Gastroesophageal sphincter (tissue), 4 donors: ENCODE measurements around the gene TLK2. TPM values are rescaled to one million over a fixed set of nuclear protein-coding genes. Genes with fewer than 3 reads are reported as not detected.
"Not testable (repeated sequence)": the region's sequence is repeated elsewhere in the genome, so short reads cannot be mapped to it uniquely, and the experiment has no call there.

Source experiments
- ATAC-seq: fragments of 150-250 bp; one replicate; pipeline ENCODE4 v1.9.1; 2016; ENCODE audit warnings: mild to moderate bottlenecking, moderate library complexity
- H3K27ac ChIP-seq, 4 donors: fragments of 200-600 bp; sonication (generic) in 3 of 4; 1 replicate in 3 of 4; 2 replicates in 1 of 4; pipeline ENCODE4 v1.5.1; 2016 to 2019
- H3K27me3 ChIP-seq: fragments of 200-600 bp; sonication (generic); one replicate; pipeline ENCODE4 v1.5.1; 2019
- H3K36me3 ChIP-seq, 2 donors: fragments of 200-600 bp; sonication (generic); one replicate each; pipeline ENCODE4 v1.5.1; 2019; ENCODE audit warnings: control low read depth in 1 of 2
- H3K4me1 ChIP-seq, 3 donors: fragments of 200-600 bp; sonication (generic); 1 replicate in 2 of 3; 2 replicates in 1 of 3; pipeline ENCODE4 v1.5.1; 2016 to 2019; ENCODE audit warnings: control low read depth in 2 of 3
- H3K4me3 ChIP-seq, 2 donors: fragments of 200-600 bp; sonication (generic); one replicate each; pipeline ENCODE4 v1.5.1; 2019; ENCODE audit warnings: mild to moderate bottlenecking in 1 of 2, moderate library complexity in 1 of 2
- H3K9me3 ChIP-seq, 3 donors: fragments of 200-600 bp; sonication (generic); one replicate each; pipeline ENCODE4 v1.5.1; 2017 to 2019; ENCODE audit warnings: control low read depth in 2 of 3
- CTCF ChIP-seq, 4 experiments: fragments of 200-600 bp in 2 of 4; fragments of 450-650 bp in 2 of 4; sonication (generic) in 1 of 4; IDR thresholded peaks; one replicate each; pipeline ENCODE4 v1.5.1; 2017 to 2019; ENCODE audit warnings: antibody characterized with exemption in 4 of 4, mild to moderate bottlenecking in 2 of 4, moderate library complexity in 2 of 4
- EP300 ChIP-seq: sonication (generic); formaldehyde crosslinking; IDR thresholded peaks from one replicate; pipeline ENCODE4 v1.6.1; 2017; ENCODE audit warnings: antibody characterized with exemption, mild to moderate bottlenecking
- POLR2A ChIP-seq, 2 donors: fragments of 450-650 bp; IDR thresholded peaks; one replicate each; pipeline ENCODE4 v1.6.1; 2017; ENCODE audit warnings: antibody characterized with exemption in 2 of 2, mild to moderate bottlenecking in 2 of 2, moderate library complexity in 1 of 2
- POLR2AphosphoS5 ChIP-seq: sonication (generic); formaldehyde crosslinking; IDR thresholded peaks from one replicate; pipeline ENCODE4 v1.6.1; 2017; ENCODE audit warnings: antibody characterized with exemption
- WGBS, 2 donors: methylation state at CpG; one replicate each; pipeline ENCODE4 v1.1.5; 2018; ENCODE audit warnings: low coverage in 1 of 2; 5-methylcytosine and 5-hydroxymethylcytosine counted together
- total RNA-seq, 4 donors: library from RNA; depleted of rRNA; stranded (reverse); fragments of >200 nt; gene quantifications; one replicate each; pipeline ENCODE4 v1.1.0, GENCODE V29; 2016

The TLK2 gene
- total RNA-seq, 4 donors from 2014 or later: 42.7 to 69.4 (median 51.3) TPM

GRCh38 chr17:62552851-62553659 is 74.4 kb downstream of the TLK2 start:
- not testable (repeated sequence) for H3K27me3 ChIP-seq, H3K9me3 ChIP-seq, H3K4me1 ChIP-seq, H3K27ac ChIP-seq, H3K4me3 ChIP-seq
- ATAC-seq: peak; percentile 53
- 6 to 20% methylated on average over 3 to 4 of the region's 4 CpGs for WGBS, 2 donors
- peak; percentile 26 to 66 (median 50) for TF ChIP-seq CTCF (IDR thresholded peaks at IDR 0.05)
- peaks cover 0 to 17% of the 10 kb centered on the region in 2 donors for H3K36me3 ChIP-seq

GRCh38 chr17:62557532-62557931 is 78.9 kb downstream of the TLK2 start:
- H3K27ac ChIP-seq, H3K4me3 ChIP-seq, H3K9me3 ChIP-seq, ATAC-seq, H3K4me1 ChIP-seq, H3K27me3 ChIP-seq: not testable (repeated sequence)
- peaks cover 0 to 33% of the 10 kb centered on the region in 2 donors for H3K36me3 ChIP-seq
- WGBS, 2 donors: 75 to 76% methylated on average over 4 to 5 of the region's 5 CpGs

GRCh38 chr17:62558941-62559340 is 80.3 kb downstream of the TLK2 start:
- not testable (repeated sequence) for H3K4me1 ChIP-seq, H3K27me3 ChIP-seq

GRCh38 chr17:62560971-62561370 is 82.3 kb downstream of the TLK2 start:
- not testable (repeated sequence) for H3K27me3 ChIP-seq, H3K4me3 ChIP-seq, H3K9me3 ChIP-seq, ATAC-seq, H3K4me1 ChIP-seq, H3K27ac ChIP-seq
- H3K36me3 ChIP-seq: peaks cover 0 to 56% of the 10 kb centered on the region in 2 donors
- WGBS, 2 donors: 80 to 100% methylated on average over 1 of the region's 2 CpGs

More at GRCh38 chr17:62558941-62559340, 80.3 kb downstream of the TLK2 start:
- H3K36me3 ChIP-seq: peaks cover 0 to 45% of the 10 kb centered on the region in 2 donors
- 61 to 74% methylated on average over 4 of the region's 4 CpGs for WGBS, 2 donors
- not testable (repeated sequence) for H3K4me3 ChIP-seq, H3K9me3 ChIP-seq, ATAC-seq, H3K27ac ChIP-seq

GRCh38 chr17:62562656-62563055 is 84.0 kb downstream of the TLK2 start:
- no peaks in the 10 kb centered on the region for H3K9me3 ChIP-seq
- H3K4me1 ChIP-seq: no peaks in the 10 kb centered on the region
- TF ChIP-seq EP300: no peak
- no peak for TF ChIP-seq POLR2A (IDR thresholded peaks at IDR 0.05)
- TF ChIP-seq POLR2AphosphoS5: no peak
- TF ChIP-seq CTCF (IDR thresholded peaks at IDR 0.05): no peak
- H3K27me3 ChIP-seq: no peaks in the 10 kb centered on the region
- ATAC-seq: no peak
- H3K36me3 ChIP-seq: peaks cover 0 to 67% of the 10 kb centered on the region in 2 donors
- H3K27ac ChIP-seq: no peak overlapping the region
- 13 to 17% methylated on average over 1 of the region's 1 CpG for WGBS, 2 donors
- H3K4me3 ChIP-seq: no peak overlapping the region

- Histone ChIP-seq H3K4me1 (peaks cover 0 to 4% (median 0%) of the 10 kb centered on the region in 3 donors), H3K4me3 (no peak overlapping the region), H3K27me3 (no peaks in the 10 kb centered on the region), H3K36me3 (peaks cover 0 to 65% of the 10 kb centered on the region in 2 donors), H3K27ac (no peak overlapping the region), H3K9me3 (no peaks in the 10 kb centered on the region)
- WGBS, 2 donors: 58 to 67% methylated on average over 1 of the region's 1 CpG
- no peak for ATAC-seq
- TF ChIP-seq CTCF (IDR thresholded peaks at IDR 0.05) (no peak), POLR2AphosphoS5 (no peak), POLR2A (IDR thresholded peaks at IDR 0.05) (no peak), EP300 (no peak)
These were observed 87.2 kb downstream of the TLK2 start for GRCh38 chr17:62565817-62566216.
